IMR-90 (cell line): ENCODE data around the gene SLC26A6. TPM values are rescaled to one million over a fixed set of nuclear protein-coding genes. Genes with fewer than 3 reads are reported as not detected.

Experiments used
- ATAC-seq: fragments of 200-7000 bp; cut with Tn5 transposase; 2 replicates; pipeline ENCODE4 v1.9.1; 2020; ENCODE audit warnings: low read depth, mild to moderate bottlenecking, moderate library complexity
- BruUV-seq: library from RNA; stranded (reverse); fragments of 400-500 nt; replicated peaks from 2 replicates; lab custom pipeline; 2021; lab: Mats Ljungman, UMichigan
- CTCF ChIA-PET: fragments of 300-600 bp; formaldehyde crosslinking; extraction: SDS; loops from one replicate; lab custom pipeline; 2021; ENCODE audit warnings: antibody characterized with exemption; lab: Yijun Ruan, JAX
- POLR2A ChIA-PET: fragments of 300-600 bp; sonication (Branson Sonifier 250); formaldehyde crosslinking; loops from one replicate; lab custom pipeline; 2022; ENCODE audit warnings: antibody characterized with exemption; ENCODE audit not compliant: unreplicated experiment; lab: Charles Lee
- DNase-seq: peaks from one replicate; pipeline ENCODE4 v3.0.0; 2013
- H2AFZ ChIP-seq: replicated peaks from 2 replicates; pipeline ENCODE3; 2013; ENCODE audit warnings: low read length, mild to moderate bottlenecking; ENCODE audit not compliant: poor library complexity
- H2AK5ac ChIP-seq: 2 replicates; pipeline ENCODE4 v1.6.1; 2013; ENCODE audit warnings: low read depth, low read length, inconsistent platforms
- H2AK9ac ChIP-seq: replicated peaks from 2 replicates; pipeline ENCODE3; 2013; ENCODE audit warnings: mild to moderate bottlenecking, low read depth, low read length, moderate library complexity; ENCODE audit not compliant: poor library complexity
- H2BK120ac ChIP-seq: 2 replicates; pipeline ENCODE4 v1.6.1; 2013; ENCODE audit warnings: low read depth, low read length, inconsistent platforms
- H2BK15ac ChIP-seq: 3 replicates; pipeline ENCODE4 v1.6.1; 2013; ENCODE audit warnings: low read depth, low read length, inconsistent platforms
- H2BK20ac ChIP-seq: 2 replicates; pipeline ENCODE4 v1.6.1; 2013; ENCODE audit warnings: low read depth, mild to moderate bottlenecking, inconsistent platforms, low read length, moderate library complexity
- H2BK5ac ChIP-seq: 2 replicates; pipeline ENCODE4 v1.6.1; 2013; ENCODE audit warnings: mild to moderate bottlenecking, low read depth, low read length, inconsistent platforms; ENCODE audit not compliant: poor library complexity, severe bottlenecking
- H3K14ac ChIP-seq: replicated peaks from 2 replicates; pipeline ENCODE4 v1.6.1; 2013; ENCODE audit warnings: low read depth, low read length, inconsistent platforms
- H3K18ac ChIP-seq: 2 replicates; pipeline ENCODE4 v1.6.1; 2013; ENCODE audit warnings: low read depth, low read length, control low read depth
- H3K23ac ChIP-seq: 2 replicates; pipeline ENCODE4 v1.6.1; 2013; ENCODE audit warnings: low read depth, low read length, inconsistent platforms
- H3K27ac ChIP-seq: 2 replicates; pipeline ENCODE4 v1.5.1; 2013; ENCODE audit warnings: mild to moderate bottlenecking, control low read depth, low read length; ENCODE audit not compliant: insufficient read depth
- H3K27me3 ChIP-seq: 2 replicates; pipeline ENCODE4 v1.6.1; 2013; ENCODE audit warnings: low read length; ENCODE audit not compliant: control insufficient read depth, insufficient read depth
- H3K36me3 ChIP-seq: 2 replicates; pipeline ENCODE4 v1.6.1; 2013; ENCODE audit warnings: low read length, mixed read lengths; ENCODE audit not compliant: control insufficient read depth, insufficient read depth
- H3K4ac ChIP-seq: 2 replicates; pipeline ENCODE4 v1.6.1; 2013; ENCODE audit warnings: low read depth, low read length, inconsistent platforms
- H3K4me1 ChIP-seq: 2 replicates; pipeline ENCODE4 v1.6.1; 2013; ENCODE audit warnings: low read length, mixed read lengths; ENCODE audit not compliant: control insufficient read depth, insufficient read depth
- H3K4me2 ChIP-seq: 2 replicates; pipeline ENCODE4 v1.6.1; 2013; ENCODE audit warnings: low read depth, mild to moderate bottlenecking, control low read depth, low read length, moderate library complexity
- H3K4me3 ChIP-seq: 2 replicates; pipeline ENCODE4 v1.5.1; 2013; ENCODE audit warnings: low read depth, mild to moderate bottlenecking, control low read depth, low read length, moderate library complexity; ENCODE audit not compliant: insufficient read depth
- H3K56ac ChIP-seq: 2 replicates; pipeline ENCODE4 v1.6.1; 2013; ENCODE audit warnings: low read length, inconsistent platforms; ENCODE audit not compliant: insufficient read depth; ENCODE audit errors: extremely low read depth
- H3K79me1 ChIP-seq, 2 experiments: 2 replicates each; pipeline ENCODE4 v1.6.1; 2013; ENCODE audit warnings: low read length in 2 of 2, inconsistent platforms in 1 of 2, low read depth in 1 of 2
- H3K9ac ChIP-seq: 2 replicates; pipeline ENCODE4 v1.6.1; 2013; ENCODE audit warnings: low read depth, low read length, control low read depth
- H3K9me1 ChIP-seq: 2 replicates; pipeline ENCODE4 v1.6.1; 2013; ENCODE audit warnings: low read length, inconsistent platforms; ENCODE audit not compliant: insufficient read depth
- H3K9me3 ChIP-seq: 2 replicates; pipeline ENCODE4 v1.6.1; 2013; ENCODE audit warnings: low read length; ENCODE audit not compliant: control insufficient read depth, insufficient read depth
- H4K20me1 ChIP-seq: 2 replicates; pipeline ENCODE4 v1.6.1; 2013; ENCODE audit warnings: low read length, inconsistent platforms; ENCODE audit not compliant: insufficient read depth
- H4K5ac ChIP-seq: 2 replicates; pipeline ENCODE4 v1.6.1; 2013; ENCODE audit warnings: mild to moderate bottlenecking, low read depth, low read length, control low read depth
- H4K8ac ChIP-seq, 2 experiments: 2 replicates each; pipeline ENCODE4 v1.6.1; 2013; ENCODE audit warnings: low read depth in 2 of 2, low read length in 2 of 2, control low read depth in 1 of 2, inconsistent platforms in 1 of 2
- H4K91ac ChIP-seq: 2 replicates; pipeline ENCODE4 v1.6.1; 2013; ENCODE audit warnings: low read depth, low read length, inconsistent platforms; ENCODE audit not compliant: insufficient read depth
- CEBPB ChIP-seq: IDR thresholded peaks from 2 replicates; pipeline ENCODE4 v1.6.1; 2012; ENCODE audit warnings: low read depth, low read length, improper control_type of control experiment
- FOS ChIP-seq: fragments of 150-350 bp; IDR thresholded peaks from 2 replicates; pipeline ENCODE4 v1.6.1; 2016; ENCODE audit warnings: low read depth, low read length
- MAFK ChIP-seq: IDR thresholded peaks from 2 replicates; pipeline ENCODE4 v1.6.1; 2012; ENCODE audit warnings: low read depth, low read length, improper control_type of control experiment
- MXI1 ChIP-seq: IDR thresholded peaks from 2 replicates; pipeline ENCODE4 v1.6.1; 2012; ENCODE audit warnings: low read depth, mild to moderate bottlenecking, low read length, moderate library complexity, borderline replicate concordance
- NFE2L2 ChIP-seq: fragments of 150-350 bp; IDR thresholded peaks from 2 replicates; pipeline ENCODE4 v1.6.1; 2016; ENCODE audit warnings: low read depth, mild to moderate bottlenecking, low read length
- POLR2A ChIP-seq: IDR thresholded peaks from 2 replicates; pipeline ENCODE4 v1.6.1; 2012; ENCODE audit warnings: mild to moderate bottlenecking, low read depth, low read length
- RFX5 ChIP-seq: IDR thresholded peaks from 2 replicates; pipeline ENCODE4 v1.8.0; 2012; ENCODE audit warnings: low read depth, mild to moderate bottlenecking, low read length, moderate library complexity
- USF2 ChIP-seq: fragments of 150-350 bp; IDR thresholded peaks from 2 replicates; pipeline ENCODE4 v1.6.1; 2017; ENCODE audit warnings: mild to moderate bottlenecking, antibody characterized with exemption, low read length, low read depth
- WGBS, 2 experiments: methylation state at CpG; one replicate each; pipeline versions ENCODE4 v1.1.5 to v1.1.7; 2013; ENCODE audit warnings: missing lambda C conversion rate in 2 of 2; ENCODE audit not compliant: insufficient read length in 1 of 2; ENCODE audit errors: extremely low coverage in 2 of 2; 5-methylcytosine and 5-hydroxymethylcytosine counted together
- dilution Hi-C: fragments of 300-500 bp; cut with HindIII; formaldehyde crosslinking; loops from one replicate; pipeline ENCODE4 v1.14.3; 2018; ENCODE audit warnings: low sequenced_read_pairs; ENCODE audit not compliant: unreplicated experiment
- in situ Hi-C: fragments of 300-500 bp; cut with MboI; formaldehyde crosslinking; loops from 3 replicates; pipeline ENCODE4 v1.14.3; 2019; ENCODE audit warnings: low sequenced_read_pairs, inconsistent platforms, mixed read lengths
- intact Hi-C: fragments of 100-400 bp; cut with micrococcal nuclease; formaldehyde crosslinking; loops from 2 replicates; pipeline ENCODE4 v1.10.0; 2022
- polyA plus RNA-seq, 3 experiments: library from polyadenylated mRNA; depleted of rRNA; stranded (reverse); fragments of >200 nt; gene quantifications; 2 replicates each; pipeline ENCODE4 v1.2.3, GENCODE V29; 2012; ENCODE audit warnings: low replicate concordance in 1 of 3
- total RNA-seq: library from RNA; depleted of rRNA; stranded (reverse); fragments of >200 nt; gene quantifications from 2 replicates; pipeline ENCODE4 v1.2.3, GENCODE V29; 2012

SLC26A6 gene
- total and polyA plus RNA-seq, 2 of the 4 experiments (the other 2 are of a cell fraction) = 11.8 to 34.3 TPM

- intact Hi-C loops (no loop called here), in situ Hi-C loops (no loop called here), dilution Hi-C loops (no loop called here)
- 100% methylated on average over 3 of the region's 8 CpGs; no CpG with 5 or more reads in 1 of the 2 experiments for WGBS, 2 experiments
- TF ChIP-seq POLR2A = no peak
- no peak for TF ChIP-seq USF2
- no peak for TF ChIP-seq NFE2L2
- TF ChIP-seq RFX5 = no peak
- no peak for TF ChIP-seq FOS
- TF ChIP-seq MAFK = no peak
- TF ChIP-seq CEBPB = no peak
- TF ChIP-seq MXI1 = no peak
- Histone ChIP-seq H3K9me3 (no peaks in the 10 kb centered on the region), H3K56ac (peak overlapping the region; percentile 76), H2BK5ac (peak overlapping the region; percentile 97), H4K8ac (peak overlapping the region; percentile 85 to 90), H3K4me1 (peaks cover 54% of the 10 kb centered on the region), H4K91ac (peak overlapping the region; percentile 98), H4K20me1 (peaks cover 19% of the 10 kb centered on the region), H3K4ac (peak overlapping the region; percentile 99), H3K27ac (peak overlapping the region; percentile 94), H2BK120ac (peak overlapping the region; percentile 85), H4K5ac (peak overlapping the region; percentile 72), H3K14ac (peak overlapping the region; percentile 87), H2BK20ac (peak overlapping the region; percentile 99), H2AK5ac (peak overlapping the region; percentile 100), H3K23ac (peak overlapping the region; percentile 89), H2BK15ac (peak overlapping the region; percentile 97; the same call in 2 of the 3 replicates), H3K4me3 (no peak overlapping the region), H3K9ac (no peak overlapping the region), H3K36me3 (peaks cover 46% of the 10 kb centered on the region), H3K9me1 (peaks cover 59% of the 10 kb centered on the region), H3K27me3 (no peaks in the 10 kb centered on the region), H3K79me1 (peaks cover 27 to 81% of the 10 kb centered on the region in 2 experiments), H2AK9ac (peak overlapping the region; percentile 99), H2AFZ (peak overlapping the region; percentile 87), H3K18ac (peak overlapping the region; percentile 85), H3K4me2 (no peak overlapping the region)
- BruUV-seq = no TSS peak
- DNase-seq = no peak
- ATAC-seq = no peak
- ChIA-PET POLR2A (no interaction called here), CTCF (interaction anchor here (0.9 kb wide), 1 partner anchor 39 kb away, joined by 3 read pairs; no protein-coding TSS in a partner anchor)
These were observed 38.4 kb downstream of the SLC26A6 start for GRCh38 chr3:48596676-48597407.
